ENCODE results near the gene JADE3.

Gene JADE3

GRCh38 chrX:46912098-46912602, at the start of gene JADE3:
JADE3 (plus strand) TSS chrX:46912421; CDS start chrX:46984895, 72,474 bp downstream.
- DNase-seq, result peak; percentile 29

DNA sequence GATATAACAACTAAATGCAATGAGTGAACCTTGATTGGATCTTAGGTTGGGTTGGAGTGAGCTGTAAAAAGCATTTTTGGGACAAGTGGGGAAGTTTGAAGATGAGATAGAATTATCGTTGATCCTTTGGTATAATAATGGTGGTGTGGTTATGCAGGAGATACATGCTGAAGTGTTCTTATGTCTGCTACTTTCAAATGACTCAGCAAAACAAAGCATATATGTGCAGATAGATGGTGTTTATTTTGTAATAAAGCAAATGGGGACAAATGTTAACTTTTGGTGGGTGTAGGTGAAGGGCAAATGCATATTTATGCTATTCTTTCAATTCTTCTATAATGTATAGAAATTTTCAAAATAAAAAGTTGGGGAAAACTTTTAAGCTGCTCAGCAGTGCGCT, 49.1 kb upstream of the JADE3 start:
- DNase-seq, result no peak

GRCh38 chrX:46864606-46865005, 47.6 kb upstream of the JADE3 start:
- no peak for DNase-seq

DNA sequence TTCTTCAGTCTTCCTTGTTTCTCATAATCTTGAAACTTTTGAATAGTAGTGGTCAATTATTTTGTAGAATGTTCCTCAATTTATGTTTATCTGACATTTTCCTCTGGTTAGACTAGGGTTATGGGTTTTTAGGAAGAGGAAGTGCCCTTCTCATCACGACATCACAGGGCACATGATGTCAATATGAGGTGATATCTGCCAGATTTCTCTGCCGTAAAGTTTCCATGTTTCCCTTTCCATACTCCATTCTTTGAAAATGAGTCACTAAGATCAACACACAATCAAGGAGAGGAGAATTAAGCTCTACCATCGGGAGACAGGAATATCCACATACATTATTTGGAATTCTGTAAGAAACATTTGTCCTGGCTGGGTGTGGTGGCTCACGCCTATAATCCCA, 46.9 kb upstream of the JADE3 start:
- DNase-seq, result no peak

DNA sequence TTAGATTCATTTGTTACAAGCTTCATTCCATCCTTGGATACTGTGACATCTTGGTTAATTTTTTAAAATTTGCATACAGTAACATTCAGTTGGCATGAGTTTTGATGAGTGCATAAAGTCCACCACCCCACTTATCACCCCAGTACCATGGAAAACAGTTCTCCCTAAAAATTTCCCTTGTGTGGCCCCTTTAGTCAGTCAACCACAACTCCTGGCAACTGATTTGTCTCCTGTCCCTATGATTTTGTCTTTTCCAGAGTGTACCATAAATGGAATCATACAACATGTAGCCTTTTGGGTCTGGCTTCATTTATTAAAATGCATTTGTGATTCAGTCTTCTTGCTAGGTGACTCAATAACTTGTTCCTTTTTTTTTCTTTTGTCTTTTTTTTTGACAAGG, 45.5 kb upstream of the JADE3 start:
- no peak for DNase-seq

DNA sequence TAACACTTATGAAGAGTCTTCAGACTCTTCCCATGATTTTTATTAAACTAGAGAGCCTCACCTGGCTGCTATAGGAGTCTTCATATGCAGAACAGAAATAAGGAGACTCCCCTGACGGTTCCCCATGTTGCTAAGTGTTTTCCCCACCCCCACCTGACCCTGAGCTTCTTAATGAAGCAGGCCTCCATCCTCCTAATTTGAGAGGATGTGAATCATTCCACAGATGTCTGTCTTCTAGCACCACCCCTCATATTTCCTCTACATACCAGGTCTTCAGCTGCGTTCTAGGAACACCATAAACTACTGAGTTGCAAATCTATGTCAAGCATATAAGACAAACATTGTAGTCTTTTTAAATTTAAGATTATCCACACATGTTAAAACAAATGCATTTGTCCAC, 38.5 kb upstream of the JADE3 start:
- DNase-seq, result no peak

DNA sequence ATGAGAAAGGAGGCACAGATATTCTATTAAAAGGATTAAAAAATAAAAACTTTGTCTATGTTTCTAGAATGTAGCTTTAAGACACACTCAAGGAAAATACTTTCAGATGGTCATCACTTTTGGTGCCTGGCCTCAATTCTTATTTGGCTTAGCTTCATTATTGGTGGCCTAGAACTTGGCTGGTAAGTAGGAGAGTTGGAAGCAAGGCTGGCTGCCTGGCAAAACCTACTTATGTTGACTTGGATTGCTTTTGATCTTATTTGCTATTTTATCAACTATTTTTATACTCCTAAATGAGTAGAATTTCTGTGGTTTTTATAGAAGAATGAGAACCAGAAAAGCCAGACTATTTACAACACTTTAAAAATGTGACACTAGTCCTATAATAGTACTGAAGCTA, 35.3 kb upstream of the JADE3 start:
- DNase-seq, result no peak

GRCh38 chrX:46882266-46882665, 30.0 kb upstream of the JADE3 start:
- no peak for DNase-seq

DNA sequence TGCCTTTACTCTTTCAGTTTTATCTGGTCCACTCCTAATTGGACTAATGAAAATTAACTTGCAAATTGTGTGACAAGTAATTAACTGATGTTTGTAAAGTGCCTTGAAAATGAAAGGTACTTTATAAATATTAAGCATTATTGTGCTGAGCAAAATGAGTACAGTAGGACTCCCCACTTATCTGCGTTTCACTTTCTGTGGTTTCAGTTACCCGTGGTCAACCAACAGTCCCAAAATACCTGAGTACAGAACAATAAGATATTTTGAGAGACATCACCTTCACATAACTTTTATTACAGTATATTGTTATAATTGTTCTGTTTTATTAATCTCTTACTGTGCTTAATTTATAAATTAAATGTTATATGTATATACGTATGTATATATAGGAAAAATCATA, 27.4 kb upstream of the JADE3 start:
- no peak for DNase-seq

- DNase-seq, result no peak
These were observed 14.0 kb upstream of the JADE3 start for GRCh38 chrX:46898207-46898606.

DNA sequence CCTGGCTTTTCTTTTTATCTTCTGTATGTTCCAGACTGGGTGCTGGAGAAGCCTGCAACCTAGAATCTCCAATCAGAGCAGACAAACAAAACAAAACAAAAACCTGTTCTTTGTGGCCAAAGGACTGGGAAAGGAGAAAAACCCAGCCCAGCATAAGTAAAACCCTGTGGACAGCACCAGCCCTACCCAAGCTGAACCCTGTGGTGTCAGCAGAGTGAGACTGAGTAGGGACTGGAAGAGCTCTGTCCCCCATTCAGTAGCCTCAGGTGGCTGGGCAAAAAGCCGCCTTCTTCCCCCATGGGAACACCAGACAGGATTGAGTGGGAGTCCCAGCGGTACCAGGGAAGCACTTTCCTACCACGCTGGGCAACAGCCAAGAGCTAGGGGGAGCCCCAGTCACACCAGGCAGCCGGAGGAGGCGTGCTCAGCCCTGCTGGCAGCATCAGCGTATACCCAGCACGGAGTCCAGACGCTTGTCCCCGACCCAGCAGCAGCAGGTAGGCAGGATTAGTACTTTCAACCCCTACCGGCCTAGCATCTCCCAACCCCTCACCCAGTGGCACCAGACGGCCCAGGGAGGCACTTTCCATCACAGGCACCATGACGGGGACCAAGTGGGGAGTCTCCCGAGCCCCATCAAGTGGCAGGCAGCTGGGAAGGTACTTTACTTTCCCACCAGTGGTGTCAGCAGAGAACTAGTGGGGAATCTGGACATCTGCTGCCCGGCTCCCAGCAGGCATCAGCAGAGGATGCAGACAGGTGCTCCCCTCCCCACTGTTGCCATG, 8.6 kb upstream of the JADE3 start:
- DNase-seq, result peak; percentile 51

GRCh38 chrX:46904626-46905025, 7.6 kb upstream of the JADE3 start:
- no peak for DNase-seq

- DNase-seq, result no peak
These were observed 1.8 kb upstream of the JADE3 start for GRCh38 chrX:46910415-46910814.

DNA sequence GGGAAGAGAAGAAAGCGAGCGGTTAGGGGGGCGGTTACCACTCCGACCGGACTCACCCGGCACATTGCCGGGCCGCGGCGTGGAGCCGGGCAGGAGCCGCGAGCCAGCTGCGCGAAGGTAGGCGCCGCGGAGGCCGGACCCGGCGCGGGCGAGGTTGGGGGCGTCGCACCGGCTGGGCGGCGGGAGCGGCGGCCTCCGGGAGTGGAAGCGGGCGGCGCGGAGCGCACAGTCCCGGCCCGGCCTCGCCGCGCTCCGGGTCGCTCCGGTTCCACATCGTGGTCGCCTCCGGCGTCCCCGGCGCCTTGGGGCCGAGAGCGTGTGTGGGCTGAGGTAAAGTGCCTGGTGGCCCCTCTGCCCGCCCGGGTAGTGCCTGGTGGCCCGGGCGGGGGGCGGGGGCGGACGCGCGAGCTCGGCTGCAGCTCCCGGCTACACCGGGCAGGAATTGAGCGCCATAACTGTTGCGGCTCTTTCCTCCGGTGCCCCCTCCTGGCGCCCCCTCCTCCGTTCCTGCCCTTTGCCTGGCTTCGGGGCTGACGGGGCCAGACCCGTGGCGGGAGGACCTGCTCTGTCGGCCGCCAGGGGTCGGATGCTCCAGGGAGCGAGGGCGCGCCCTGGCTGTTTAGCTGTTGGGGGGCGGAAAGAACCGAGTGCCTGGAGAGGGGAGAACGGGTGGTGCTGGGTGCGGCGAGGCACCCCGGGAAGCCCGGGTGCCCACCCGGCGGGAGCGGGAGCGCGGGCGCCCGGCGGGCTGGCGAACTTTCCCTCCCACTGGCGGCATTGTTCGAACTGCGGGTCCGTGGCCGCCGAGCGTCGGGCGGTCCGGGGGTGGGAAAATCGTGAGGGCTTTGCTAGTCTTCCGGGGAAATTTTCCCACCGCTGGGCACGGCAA, 626 bp downstream of the JADE3 start:
- DNase-seq, result no peak

DNA sequence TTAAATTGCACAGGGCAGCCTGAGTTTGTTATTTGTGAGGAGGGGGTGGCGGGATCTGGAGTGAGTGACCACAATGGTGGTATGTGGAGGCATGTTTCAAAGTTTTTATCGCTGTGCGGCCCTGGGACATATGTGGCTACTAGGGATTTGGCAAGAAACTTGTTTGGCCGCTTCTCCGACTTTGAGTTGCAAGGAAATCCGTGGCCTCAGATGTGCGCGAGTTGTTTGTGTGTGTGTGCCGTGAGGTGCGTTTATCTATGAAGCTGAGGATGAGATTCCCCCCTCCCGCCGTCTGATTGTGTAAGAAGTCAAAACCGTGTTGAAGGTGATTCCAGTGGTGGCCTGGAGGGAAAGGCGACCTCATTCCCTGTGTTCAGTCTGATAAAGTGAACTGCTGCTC, 1.4 kb downstream of the JADE3 start:
- no peak for DNase-seq

GRCh38 chrX:46916273-46916672, 4.1 kb downstream of the JADE3 start:
- no peak for DNase-seq

DNA sequence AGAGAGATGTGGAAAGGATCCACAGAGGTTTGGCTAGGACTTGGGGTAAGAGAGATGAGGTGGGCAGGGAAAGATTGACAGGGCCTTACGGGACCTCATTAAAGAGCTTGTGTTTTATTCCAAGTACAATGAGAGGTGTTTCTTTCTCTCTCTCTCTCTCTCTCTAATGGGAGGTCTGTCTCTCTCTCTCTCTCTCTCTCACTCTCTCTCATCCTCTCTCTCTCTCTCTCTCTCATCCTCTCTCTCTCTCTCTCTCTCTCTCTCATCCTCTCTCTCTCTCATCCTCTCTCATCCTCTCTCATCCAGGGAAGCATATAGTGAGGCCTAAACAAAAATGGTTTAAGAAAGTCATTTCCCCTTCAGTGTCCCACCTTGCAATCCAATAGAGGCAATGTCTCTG, 5.4 kb downstream of the JADE3 start:
- no peak for DNase-seq

GRCh38 chrX:46918434-46918833, 6.2 kb downstream of the JADE3 start:
- DNase-seq, result no peak

DNA sequence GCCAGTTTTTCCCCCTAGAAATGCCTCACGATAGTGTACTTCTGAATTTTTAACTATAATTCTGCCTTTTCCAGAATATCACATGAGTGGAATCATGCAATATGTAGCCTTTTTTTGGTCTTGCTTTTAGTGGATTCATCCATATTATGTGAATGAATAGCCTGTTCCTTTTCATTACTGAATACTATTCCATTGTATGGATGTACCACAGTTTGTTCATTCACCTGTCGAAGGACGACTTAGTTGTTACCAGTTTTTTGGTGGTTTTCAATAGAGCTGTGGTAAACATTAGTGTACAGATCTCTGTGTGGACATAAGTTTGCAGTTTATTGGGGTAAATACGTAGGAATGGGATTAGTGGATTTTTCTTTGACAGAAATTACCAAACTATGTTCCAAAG, 8.0 kb downstream of the JADE3 start:
- DNase-seq, result no peak

DNA sequence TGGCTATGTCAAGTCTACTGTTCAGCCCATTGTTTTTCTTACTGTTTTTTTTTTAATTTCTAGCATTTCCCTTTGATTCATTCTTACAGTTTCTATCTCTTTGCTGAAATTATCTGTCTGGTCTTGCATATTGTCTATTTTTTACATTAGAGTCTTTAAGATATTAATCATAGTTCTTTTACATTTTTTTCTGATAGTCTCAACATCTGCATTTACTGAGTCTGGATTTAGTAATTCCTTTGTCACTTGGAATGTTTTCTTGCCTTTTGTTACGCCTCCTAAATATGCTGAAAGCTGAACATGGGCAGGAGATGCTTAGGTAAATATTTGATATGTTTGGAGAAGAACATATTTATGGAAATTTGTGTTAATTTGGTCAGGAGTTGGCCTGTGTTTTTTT, 10.4 kb downstream of the JADE3 start:
- no peak for DNase-seq

DNA sequence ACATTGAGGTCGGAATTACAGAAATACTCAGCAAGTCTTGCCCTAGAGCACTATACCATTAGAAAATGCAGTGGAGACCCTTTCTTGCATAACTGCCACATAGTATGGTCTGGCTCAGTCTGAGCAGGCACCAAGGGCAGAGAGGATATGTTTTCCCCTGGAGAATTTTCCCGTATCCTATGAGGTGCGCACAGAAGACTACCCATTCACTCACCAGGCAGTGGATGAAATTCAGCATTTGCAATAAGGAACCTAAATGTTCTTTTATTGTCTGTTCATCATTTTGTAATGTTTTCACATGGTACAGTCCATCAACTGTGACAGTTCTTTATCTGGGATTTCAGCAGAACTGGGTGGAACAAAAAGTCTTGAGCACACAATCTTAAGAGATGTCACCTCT, 15.5 kb downstream of the JADE3 start:
- no peak for DNase-seq

DNA sequence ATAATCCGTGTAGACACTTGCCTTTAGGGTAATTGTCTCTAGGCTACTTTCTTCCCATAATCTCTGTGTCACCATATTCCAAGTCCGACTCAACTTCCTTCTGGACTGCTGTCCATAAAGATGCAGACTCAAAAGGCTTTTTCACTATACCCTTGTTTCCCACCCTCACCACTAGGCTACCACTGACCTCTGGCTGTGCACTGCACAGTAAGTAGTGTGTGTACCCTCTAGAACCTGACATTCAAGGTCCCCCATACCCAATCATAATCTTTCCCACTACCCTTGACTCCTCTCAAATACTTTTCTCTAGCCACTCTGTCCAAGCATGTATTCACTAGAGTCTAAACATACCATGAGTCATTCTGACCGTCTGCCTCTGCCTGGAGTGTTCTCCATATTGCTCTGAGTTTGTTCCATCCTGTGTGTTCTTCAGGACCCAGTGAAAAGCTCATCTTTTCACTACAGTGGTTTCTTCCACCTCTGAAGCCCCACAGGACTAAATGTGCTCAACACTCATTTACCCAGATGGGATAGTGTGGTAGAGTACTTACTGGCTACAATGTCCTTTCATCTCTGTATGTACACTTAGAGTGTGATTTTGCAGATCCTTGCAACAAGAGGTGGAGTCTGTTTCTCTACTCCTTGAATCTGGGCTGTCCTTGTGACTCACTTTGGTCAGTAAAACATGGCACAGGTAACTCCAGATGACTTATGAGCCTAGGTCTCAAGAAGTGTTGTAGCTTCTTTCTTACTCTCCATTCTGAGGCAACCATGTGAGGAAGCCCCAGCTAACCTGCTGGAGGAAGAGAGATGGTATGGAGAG, 17.4 kb downstream of the JADE3 start:
- DNase-seq, result no peak

GRCh38 chrX:46935295-46935694, 23.1 kb downstream of the JADE3 start:
- DNase-seq, result no peak
